Tibial artery (tissue), 4 donors: ENCODE measurements around the gene C14orf119.

Experiments used
- DNase-seq, 2 donors: peaks; one replicate each; pipeline ENCODE4 v3.0.0-alpha.2; 2019
- H3K27ac ChIP-seq, 2 donors: fragments of 200-600 bp; sonication (generic) in 1 of 2; 1 replicate in 1 of 2; 2 replicates in 1 of 2; pipeline ENCODE4 v1.5.1; 2018 to 2019; ENCODE audit warnings: mild to moderate bottlenecking in 1 of 2
- H3K27me3 ChIP-seq, 2 donors: fragments of 200-600 bp; sonication (generic) in 1 of 2; one replicate each; pipeline versions ENCODE4 v1.5.1 to v1.6.0; 2016 to 2019
- H3K36me3 ChIP-seq, 3 donors: fragments of 200-600 bp; sonication (generic) in 2 of 3; one replicate each; pipeline ENCODE4 v1.5.1; 2016 to 2019; ENCODE audit warnings: mild to moderate bottlenecking in 2 of 3
- H3K4me1 ChIP-seq, 4 donors: fragments of 200-600 bp; sonication (generic) in 2 of 4; 1 replicate in 3 of 4; 2 replicates in 1 of 4; pipeline ENCODE4 v1.5.1; 2016 to 2019
- H3K4me3 ChIP-seq, 2 donors: fragments of 200-600 bp; sonication (generic) in 1 of 2; 1 replicate in 1 of 2; 2 replicates in 1 of 2; pipeline ENCODE4 v1.5.1; 2018 to 2019; ENCODE audit warnings: mild to moderate bottlenecking in 2 of 2
- H3K9me3 ChIP-seq, 3 donors: fragments of 200-600 bp; sonication (generic) in 1 of 3; one replicate each; pipeline ENCODE4 v1.5.1; 2016 to 2019
- intact Hi-C: fragments of 100-400 bp; cut with DNase I; formaldehyde crosslinking; loops from one replicate; pipeline ENCODE4 v1.15.0; 2023; ENCODE audit warnings: low total_unique reads
- TF ChIP-seq, protein P1 (sequence below), 2 experiments: fragments of 200-600 bp in 1 of 2; fragments of 450-650 bp in 1 of 2; IDR thresholded peaks; one replicate each; pipeline ENCODE4 v1.5.1; 2017 to 2019; ENCODE audit warnings: antibody characterized with exemption in 2 of 2, mild to moderate bottlenecking in 1 of 2, moderate library complexity in 1 of 2

Gene C14orf119

DNA sequence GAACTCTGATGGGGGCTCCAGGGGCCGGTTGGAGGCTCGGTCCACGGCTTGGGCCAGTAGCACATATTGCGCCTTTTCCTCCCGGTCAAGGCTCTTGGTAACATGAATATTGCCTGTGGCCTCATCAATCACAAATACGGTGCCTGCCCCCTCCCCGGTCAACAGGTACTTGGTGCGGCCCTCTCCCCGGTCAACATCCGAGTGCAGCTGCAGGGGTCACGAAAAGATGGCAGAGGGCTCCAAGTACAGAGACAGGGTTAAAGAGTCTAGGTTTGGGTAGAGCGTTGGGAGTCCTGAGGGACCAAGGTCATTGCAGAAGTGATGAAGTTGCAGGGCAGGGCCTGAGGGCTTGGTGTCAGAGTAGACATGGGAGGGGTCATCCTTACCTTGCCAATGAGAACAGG is 40.2 kb upstream of the C14orf119 start:
- intact Hi-C loops, result no loop called here
- DNase-seq, result peak in 1 of 2 donors; percentile 54

DNA sequence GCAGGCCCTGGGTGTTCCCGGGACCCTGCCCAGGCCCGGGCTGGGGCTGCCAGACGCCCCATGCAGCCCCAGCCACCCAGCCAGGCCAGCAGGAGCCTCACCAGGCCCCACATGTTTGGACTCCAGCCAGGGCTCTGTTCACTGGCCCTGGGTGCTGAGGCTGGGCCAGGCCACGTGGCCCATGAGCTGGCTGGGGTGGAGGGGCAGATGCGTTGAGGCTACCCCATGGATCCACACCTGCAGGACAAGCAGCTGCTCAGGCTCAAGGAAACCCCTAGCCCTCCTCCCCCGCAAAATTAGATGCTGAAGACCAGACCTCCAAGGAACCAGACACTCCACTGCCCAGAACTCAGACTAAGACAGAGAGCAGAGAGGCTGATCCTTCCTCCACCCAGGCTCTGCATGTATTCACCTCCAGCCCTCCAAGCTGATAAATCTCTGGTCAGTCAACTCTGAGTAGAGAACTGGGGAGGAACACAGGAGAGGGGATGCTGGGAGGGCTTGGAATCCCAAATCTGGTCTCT is 39.6 kb upstream of the C14orf119 start:
- TF ChIP-seq, protein P1, sequence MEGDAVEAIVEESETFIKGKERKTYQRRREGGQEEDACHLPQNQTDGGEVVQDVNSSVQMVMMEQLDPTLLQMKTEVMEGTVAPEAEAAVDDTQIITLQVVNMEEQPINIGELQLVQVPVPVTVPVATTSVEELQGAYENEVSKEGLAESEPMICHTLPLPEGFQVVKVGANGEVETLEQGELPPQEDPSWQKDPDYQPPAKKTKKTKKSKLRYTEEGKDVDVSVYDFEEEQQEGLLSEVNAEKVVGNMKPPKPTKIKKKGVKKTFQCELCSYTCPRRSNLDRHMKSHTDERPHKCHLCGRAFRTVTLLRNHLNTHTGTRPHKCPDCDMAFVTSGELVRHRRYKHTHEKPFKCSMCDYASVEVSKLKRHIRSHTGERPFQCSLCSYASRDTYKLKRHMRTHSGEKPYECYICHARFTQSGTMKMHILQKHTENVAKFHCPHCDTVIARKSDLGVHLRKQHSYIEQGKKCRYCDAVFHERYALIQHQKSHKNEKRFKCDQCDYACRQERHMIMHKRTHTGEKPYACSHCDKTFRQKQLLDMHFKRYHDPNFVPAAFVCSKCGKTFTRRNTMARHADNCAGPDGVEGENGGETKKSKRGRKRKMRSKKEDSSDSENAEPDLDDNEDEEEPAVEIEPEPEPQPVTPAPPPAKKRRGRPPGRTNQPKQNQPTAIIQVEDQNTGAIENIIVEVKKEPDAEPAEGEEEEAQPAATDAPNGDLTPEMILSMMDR (IDR thresholded peaks at IDR 0.05), result no peak
- intact Hi-C loops, result loop anchor here (2.0 kb wide), 1 partner anchor 69 kb away; no protein-coding TSS in a partner anchor
- no peaks in the 10 kb centered on the region for H3K27me3 ChIP-seq
- no peak overlapping the region for H3K27ac ChIP-seq
- peak in 1 of 2 donors; percentile 66 for DNase-seq
- H3K36me3 ChIP-seq, result peaks cover 21 to 23% (median 22%) of the 10 kb centered on the region in 3 donors
- H3K9me3 ChIP-seq, result no peaks in the 10 kb centered on the region
- H3K4me1 ChIP-seq, result peaks cover 0 to 15% (median 13%) of the 10 kb centered on the region in 4 donors
- H3K4me3 ChIP-seq, result no peak overlapping the region

More for the DNA sequence above, 40.2 kb upstream of the C14orf119 start:
- Histone ChIP-seq H3K36me3 (peaks cover 16 to 17% (median 17%) of the 10 kb centered on the region in 3 donors), H3K27ac (no peak overlapping the region), H3K4me1 (peaks cover 0 to 15% (median 13%) of the 10 kb centered on the region in 4 donors), H3K27me3 (no peaks in the 10 kb centered on the region), H3K9me3 (no peaks in the 10 kb centered on the region), H3K4me3 (no peak overlapping the region)
- TF ChIP-seq, protein P1 (IDR thresholded peaks at IDR 0.05), result no peak

DNA sequence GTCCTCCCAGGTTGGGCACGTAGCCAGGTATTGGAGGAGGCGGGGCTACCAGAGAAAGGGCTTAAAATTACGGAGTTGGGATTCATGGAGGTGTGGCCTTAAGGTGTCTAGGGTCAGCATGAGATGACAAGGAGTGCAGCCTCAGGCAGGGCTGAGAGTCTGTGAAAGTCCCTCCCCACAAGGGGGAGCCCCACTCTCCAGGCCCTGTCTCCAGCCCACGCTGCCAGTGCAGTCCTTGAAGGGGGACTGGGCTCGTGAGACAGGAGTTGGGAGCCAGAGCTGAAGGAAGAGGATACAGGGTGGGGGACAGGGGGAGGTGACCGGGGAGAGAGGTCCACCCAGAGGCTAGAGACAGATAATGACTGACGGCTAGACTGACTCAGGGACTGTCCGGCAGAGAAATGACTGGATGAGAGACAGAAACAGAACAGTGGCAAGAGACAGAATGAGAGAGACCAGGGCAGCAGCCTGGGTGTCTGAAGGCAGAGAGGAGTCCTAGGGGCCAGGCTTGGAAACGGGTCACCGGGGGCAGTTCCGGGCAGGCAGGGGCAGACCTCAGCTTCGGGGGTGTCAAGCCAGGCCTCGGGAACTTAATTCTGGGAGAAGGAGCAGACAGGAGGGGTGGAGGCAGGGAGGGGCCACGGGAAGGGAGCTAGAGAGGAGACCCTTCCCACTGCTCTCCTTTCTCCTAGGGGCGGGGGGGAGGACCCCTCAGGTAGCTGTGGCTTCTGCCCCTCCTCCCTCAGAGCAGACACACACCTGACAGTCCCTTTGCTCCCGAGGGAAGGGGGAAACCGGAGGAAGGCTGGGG is 39.0 kb upstream of the C14orf119 start:
- Histone ChIP-seq H3K27me3 (no peaks in the 10 kb centered on the region), H3K27ac (no peak overlapping the region), H3K4me3 (peak overlapping the region; percentile 55 to 70), H3K36me3 (peaks cover 28 to 29% (median 29%) of the 10 kb centered on the region in 3 donors), H3K4me1 (peaks cover 0 to 16% (median 13%) of the 10 kb centered on the region in 4 donors), H3K9me3 (no peaks in the 10 kb centered on the region)
- intact Hi-C loops, result loop anchor here (2.0 kb wide), 1 partner anchor 70 kb away; no protein-coding TSS in a partner anchor
- DNase-seq, result peak; percentile 57 to 74
- TF ChIP-seq, protein P1 (IDR thresholded peaks at IDR 0.05), result peak; percentile 46 to 53

DNA sequence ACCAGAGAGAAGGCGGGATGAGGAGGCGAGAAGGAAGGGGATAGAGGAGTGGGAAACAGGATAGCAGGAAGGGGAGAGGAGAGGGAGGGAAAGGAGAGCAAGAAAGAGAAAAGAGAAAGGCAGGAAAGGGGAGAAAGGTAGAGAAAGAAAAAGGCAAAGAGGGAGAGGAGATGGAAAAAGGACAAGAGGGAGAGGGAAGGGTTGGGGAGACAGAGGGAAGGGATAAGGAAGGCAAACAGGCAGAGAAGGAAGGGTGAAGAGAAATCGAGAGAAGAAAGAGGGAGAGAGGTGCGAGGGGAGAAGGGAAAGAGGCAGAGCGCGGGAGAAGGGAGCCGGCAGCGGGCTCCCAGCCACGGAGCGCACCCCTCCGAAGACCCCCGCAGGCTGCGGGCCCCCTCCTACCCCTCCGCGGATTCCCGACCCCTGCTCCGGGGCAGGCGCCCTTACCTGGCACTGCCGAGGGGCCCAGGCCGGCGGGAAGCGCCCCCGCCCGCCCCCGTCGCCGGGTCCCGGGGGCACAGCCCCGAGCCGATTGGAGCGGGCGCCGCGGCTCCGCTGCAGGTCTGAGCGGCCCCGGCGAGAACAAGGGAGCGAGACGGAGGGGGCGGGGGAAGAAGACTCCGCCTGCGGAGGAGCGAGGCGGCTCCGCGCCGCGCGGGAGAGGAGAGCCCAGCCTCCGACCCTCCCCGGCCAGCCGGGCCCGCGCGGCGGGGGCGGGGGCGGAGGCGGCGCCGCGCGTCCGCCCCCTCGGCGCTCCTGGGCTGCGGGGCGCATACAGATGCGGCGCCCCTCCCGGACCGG is 38.1 kb upstream of the C14orf119 start, which contains the start of gene CDH24:
CDH24 (minus strand) TSS at position 565 of the 801 bp plus-strand sequence. CDS start 1,787 bp downstream, outside the sequence.
- peak; percentile 72 to 85 for DNase-seq
- Histone ChIP-seq H3K9me3 (no peaks in the 10 kb centered on the region), H3K4me1 (peaks cover 0 to 24% (median 14%) of the 10 kb centered on the region in 4 donors), H3K27ac (peak within 1 kb of the TSS; percentile 37 to 62), H3K36me3 (peaks cover 31 to 37% (median 33%) of the 10 kb centered on the region in 3 donors), H3K4me3 (peak within 1 kb of the TSS; percentile 55 to 70), H3K27me3 (no peaks in the 10 kb centered on the region)
- intact Hi-C loops, result loop anchor here (2.0 kb wide), 1 partner anchor 70 kb away; no protein-coding TSS in a partner anchor
- TF ChIP-seq, protein P1 (IDR thresholded peaks at IDR 0.05), result no peak
